Stomach (tissue), 9 donors: ENCODE data around the gene ZFYVE9. TPM values are rescaled to one million over a fixed set of nuclear protein-coding genes. Genes with fewer than 3 reads are reported as not detected.
A peak's percentile ranks its signal among the peaks of the same experiment; 100 is the strongest.

ENCODE experiments used
- DNase-seq, 2 donors: peaks; one replicate each; pipeline versions ENCODE4 v3.0.0 to v3.0.0-alpha.2; 2013 to 2019
- H3K27ac ChIP-seq, 5 donors: fragments of 200-600 bp in 4 of 5; sonication (generic) in 4 of 5; one replicate each; pipeline ENCODE4 v1.5.1; 2013 to 2019; ENCODE audit warnings: mild to moderate bottlenecking in 1 of 5, moderate library complexity in 1 of 5
- H3K27me3 ChIP-seq, 3 donors: fragments of 200-600 bp; sonication (generic); one replicate each; pipeline ENCODE4 v1.5.1; 2017 to 2019; ENCODE audit warnings: mixed run types in 1 of 3
- H3K36me3 ChIP-seq, 4 donors: fragments of 200-600 bp; sonication (generic); 1 replicate in 3 of 4; 2 replicates in 1 of 4; pipeline ENCODE4 v1.5.1; 2016 to 2019
- H3K4me1 ChIP-seq, 4 donors: fragments of 200-600 bp; sonication (generic); one replicate each; pipeline ENCODE4 v1.5.1; 2016 to 2019
- H3K4me3 ChIP-seq, 4 donors: fragments of 200-600 bp; sonication (generic) in 3 of 4; one replicate each; pipeline ENCODE4 v1.5.1; 2016 to 2019; ENCODE audit warnings: mild to moderate bottlenecking in 1 of 4
- H3K9me3 ChIP-seq, 4 donors: fragments of 200-600 bp; sonication (generic); one replicate each; pipeline ENCODE4 v1.5.1; 2016 to 2019
- CTCF ChIP-seq, 7 experiments: fragments of 450-650 bp in 4 of 7; fragments of 200-600 bp in 3 of 7; sonication (generic) in 3 of 7; IDR thresholded peaks; one replicate each; pipeline ENCODE4 v1.5.1; 2016 to 2019; ENCODE audit warnings: antibody characterized with exemption in 7 of 7, control low read depth in 2 of 7, mild to moderate bottlenecking in 1 of 7
- EP300 ChIP-seq: sonication (generic); formaldehyde crosslinking; IDR thresholded peaks from one replicate; pipeline ENCODE4 v1.6.1; 2017; ENCODE audit warnings: antibody characterized with exemption
- POLR2A ChIP-seq, 4 donors: fragments of 450-650 bp; IDR thresholded peaks; one replicate each; pipeline ENCODE4 v1.6.1; 2016; ENCODE audit warnings: antibody characterized with exemption in 4 of 4, control low read depth in 2 of 4, mild to moderate bottlenecking in 1 of 4, moderate library complexity in 1 of 4
- POLR2AphosphoS5 ChIP-seq, 3 donors: sonication (generic); formaldehyde crosslinking; IDR thresholded peaks; one replicate each; pipeline ENCODE4 v1.6.1; 2016; ENCODE audit warnings: antibody characterized with exemption in 3 of 3
- WGBS, 5 donors: extraction: QIAGEN DNeasy Blood & Tissue Kit in 3 of 5; methylation state at CpG; one replicate each; pipeline versions ENCODE4 v1.1.5 to v1.1.7; 2013 to 2018; 5-methylcytosine and 5-hydroxymethylcytosine counted together
- intact Hi-C: fragments of 100-400 bp; cut with DNase I; formaldehyde crosslinking; loops from one replicate; pipeline ENCODE4 v1.15.1; 2023; ENCODE audit warnings: low total_unique reads
- polyA plus RNA-seq, 3 donors: library from polyadenylated mRNA; stranded (reverse); fragments of 200-250 nt; gene quantifications; one replicate each; pipeline ENCODE4 v1.2.3, GENCODE V29; 2013
- total RNA-seq, 5 donors: library from RNA; depleted of rRNA; stranded (reverse); fragments of >200 nt; gene quantifications; one replicate each; pipeline versions ENCODE4 v1.1.0 to v1.2.3, GENCODE V29; 2014 to 2016
- donor health status: healthy with polysubstance abuse.
- donor health status: Bipolar disorder and iron deficiency.
- donor health status: healthy.

Gene ZFYVE9
- total and polyA plus RNA-seq, 8 donors = 3.6 to 61.1 (median 15.7) TPM

DNA sequence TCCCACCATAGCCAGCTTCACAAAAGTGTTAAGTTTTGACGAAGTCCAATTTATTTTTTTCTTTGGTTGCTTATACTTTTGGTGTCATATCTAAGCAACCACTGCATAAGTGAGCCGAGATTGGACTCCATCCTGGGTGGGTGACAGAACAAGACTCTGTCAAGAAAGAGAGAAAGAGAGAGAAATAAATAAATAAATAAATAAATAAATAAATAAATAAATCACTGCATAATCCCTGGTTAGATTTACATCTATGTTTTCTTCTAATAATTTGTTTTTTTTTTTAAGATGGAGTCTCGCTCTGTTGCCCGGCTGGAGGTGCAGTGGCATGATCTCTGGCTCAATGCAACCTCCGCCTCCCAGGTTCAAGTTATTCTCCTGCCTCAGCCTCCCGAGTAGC lies 18.3 kb upstream of the ZFYVE9 start:
- H3K4me3 ChIP-seq = no peak overlapping the region
- H3K36me3 ChIP-seq = no peaks in the 10 kb centered on the region
- no peak overlapping the region for H3K27ac ChIP-seq
- H3K9me3 ChIP-seq = no peaks in the 10 kb centered on the region
- TF ChIP-seq EP300 (no peak), CTCF (IDR thresholded peaks at IDR 0.05) (no peak), POLR2AphosphoS5 (IDR thresholded peaks at IDR 0.05) (no peak), POLR2A (IDR thresholded peaks at IDR 0.05) (no peak)
- DNase-seq = no peak
- 86 to 94% (median 89%) methylated on average over 6 of the region's 6 CpGs for WGBS, 5 donors
- intact Hi-C loops = no loop called here
- H3K4me1 ChIP-seq = peaks cover 0 to 4% (median 0%) of the 10 kb centered on the region in 4 donors
- H3K27me3 ChIP-seq = no peaks in the 10 kb centered on the region

DNA sequence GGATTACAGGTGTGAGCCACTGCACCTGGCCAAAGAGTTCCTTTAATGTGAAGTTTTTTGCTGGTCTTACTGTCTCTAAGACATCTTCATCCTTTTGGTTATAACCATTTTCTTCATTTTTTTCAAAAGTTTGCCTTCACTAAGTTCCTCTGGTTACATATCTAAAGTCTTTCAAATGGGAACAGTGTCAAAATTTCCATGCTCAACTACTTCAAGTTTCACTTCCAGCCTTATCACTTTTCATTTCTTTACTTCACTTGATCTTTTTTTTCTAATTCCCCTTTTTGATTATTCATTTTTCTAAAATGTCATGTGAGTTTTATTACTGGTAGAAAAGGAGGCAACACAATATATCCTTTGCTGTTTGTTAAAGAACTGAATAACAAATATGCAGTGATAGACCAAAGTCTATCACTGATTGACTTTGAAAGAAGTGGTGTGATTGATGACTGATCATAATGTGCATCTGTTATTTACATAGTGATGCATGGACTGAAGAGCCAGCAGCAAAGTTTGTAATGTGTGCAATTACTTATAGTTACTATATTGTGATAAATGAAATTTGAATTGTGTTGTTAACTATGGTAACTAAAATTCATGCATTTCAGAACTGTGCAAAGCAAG lies 16.0 kb upstream of the ZFYVE9 start:
- Histone ChIP-seq H3K4me3 (no peak overlapping the region), H3K36me3 (no peaks in the 10 kb centered on the region), H3K4me1 (peaks cover 0 to 4% (median 0%) of the 10 kb centered on the region in 4 donors), H3K27me3 (no peaks in the 10 kb centered on the region), H3K27ac (no peak overlapping the region), H3K9me3 (no peaks in the 10 kb centered on the region)
- no peak for TF ChIP-seq POLR2AphosphoS5 (IDR thresholded peaks at IDR 0.05)
- no peak for TF ChIP-seq POLR2A (IDR thresholded peaks at IDR 0.05)
- TF ChIP-seq CTCF (IDR thresholded peaks at IDR 0.05) = no peak
- TF ChIP-seq EP300 = no peak
- no peak for DNase-seq
- intact Hi-C loops = loop anchor here (5.0 kb wide), 1 partner anchor 171 kb away; no protein-coding TSS in a partner anchor

DNA sequence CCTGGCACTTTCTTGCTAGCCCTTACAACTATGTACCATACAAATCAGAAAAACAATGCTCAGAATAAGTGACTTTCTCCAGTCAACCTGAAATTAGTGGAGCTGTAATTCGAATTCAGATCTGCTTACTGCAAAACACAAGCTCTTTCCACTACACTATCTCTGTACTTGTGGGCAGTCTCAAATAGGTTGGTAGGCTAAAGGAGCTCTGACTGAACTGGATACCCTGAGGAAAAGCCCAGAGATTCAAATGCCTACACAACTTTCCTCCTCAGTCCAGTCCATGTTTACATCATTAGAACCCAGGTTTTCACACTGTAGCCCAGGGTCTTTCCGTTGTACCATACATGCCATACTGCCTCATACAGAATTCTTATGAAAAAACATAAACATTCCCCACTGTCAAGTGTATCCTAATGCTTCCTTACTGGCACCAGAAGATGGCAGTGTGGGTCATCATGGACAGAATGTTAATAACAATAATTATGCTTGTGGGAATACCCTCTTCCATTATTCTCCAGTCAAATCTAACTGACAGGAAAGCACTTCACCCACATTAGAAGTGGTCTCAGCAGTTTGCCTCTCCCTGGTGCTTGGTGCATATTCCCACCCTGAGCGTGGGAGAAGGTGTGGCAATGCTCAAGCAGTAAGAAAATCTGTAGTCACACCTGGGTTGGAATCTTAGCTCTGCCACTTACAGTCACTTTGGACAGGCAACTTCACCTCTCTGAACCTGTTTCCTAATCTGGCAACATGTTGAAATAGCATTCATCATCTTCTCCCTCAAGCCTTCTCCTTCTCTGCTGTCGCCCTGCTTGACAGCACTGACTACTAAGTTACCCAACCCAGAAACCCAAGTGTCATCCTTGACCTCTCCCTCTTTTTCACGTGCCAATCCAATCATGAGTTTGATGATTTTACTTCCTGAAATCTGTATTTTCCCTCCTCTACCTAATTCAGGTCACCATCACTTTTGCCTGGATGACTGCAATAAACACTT lies 14.4 kb upstream of the ZFYVE9 start:
- H3K27me3 ChIP-seq = no peaks in the 10 kb centered on the region
- no peaks in the 10 kb centered on the region for H3K36me3 ChIP-seq
- peak in 1 of 2 donors; percentile 86 for DNase-seq
- no peak overlapping the region for H3K4me3 ChIP-seq
- H3K4me1 ChIP-seq = peaks cover 0 to 4% (median 0%) of the 10 kb centered on the region in 4 donors
- 29 to 36% (median 33%) methylated on average over 5 of the region's 5 CpGs for WGBS, 5 donors
- H3K27ac ChIP-seq = no peak overlapping the region
- intact Hi-C loops = loop anchor here (5.0 kb wide), 1 partner anchor 170 kb away; no protein-coding TSS in a partner anchor
- peak in 5 of 7 experiments; percentile 46 to 61 (median 59) for TF ChIP-seq CTCF (IDR thresholded peaks at IDR 0.05)
- no peak for TF ChIP-seq POLR2AphosphoS5 (IDR thresholded peaks at IDR 0.05)
- TF ChIP-seq POLR2A (IDR thresholded peaks at IDR 0.05) = no peak
- H3K9me3 ChIP-seq = no peaks in the 10 kb centered on the region

DNA sequence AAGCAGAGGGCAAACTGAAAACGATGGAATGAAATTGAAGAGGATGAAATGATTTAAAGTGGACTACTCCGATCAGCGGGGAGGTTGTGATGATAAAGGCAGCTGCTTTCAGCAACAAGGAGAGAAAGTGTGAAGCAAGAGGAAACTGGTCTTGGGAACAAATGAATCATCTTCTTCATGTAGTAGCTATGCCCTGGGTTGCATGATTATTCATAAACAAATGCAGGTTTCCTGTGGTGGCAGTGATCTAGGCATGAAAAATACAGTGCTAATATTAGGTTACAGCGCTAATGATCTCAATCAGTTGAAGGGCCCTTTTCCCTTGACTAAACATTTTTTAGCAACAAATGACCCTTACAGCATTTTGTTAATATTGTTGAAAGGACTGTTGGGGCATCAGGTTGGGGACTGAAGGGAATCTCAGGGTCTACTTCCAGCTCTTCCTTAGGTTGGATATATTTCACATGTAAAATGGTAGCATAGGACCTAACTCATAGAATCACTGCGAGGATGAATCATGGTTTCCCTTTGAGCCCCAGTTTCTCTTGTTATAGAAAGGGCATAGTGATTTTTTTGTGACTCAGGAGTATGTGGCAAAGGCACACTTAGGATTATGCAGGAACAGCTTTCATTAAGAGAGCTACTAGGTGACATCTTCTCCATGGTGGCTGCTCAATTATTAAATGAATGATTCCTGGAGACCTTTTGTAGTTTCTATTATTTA lies 1.9 kb upstream of the ZFYVE9 start:
- DNase-seq = no peak
- 71 to 86% (median 76%) methylated on average over 5 of the region's 5 CpGs for WGBS, 5 donors
- H3K27ac ChIP-seq = peak overlapping the region in 3 of 5 donors; percentile 15 to 97 (median 35)
- H3K36me3 ChIP-seq = no peaks in the 10 kb centered on the region
- intact Hi-C loops = loop anchor here (10.0 kb wide), 1 partner anchor 215 kb away; no protein-coding TSS in a partner anchor
- peaks cover 6 to 40% (median 21%) of the 10 kb centered on the region in 4 donors for H3K4me1 ChIP-seq
- TF ChIP-seq POLR2AphosphoS5 (IDR thresholded peaks at IDR 0.05) (peak in 1 of 3 donors; percentile 57), EP300 (no peak)
- H3K27me3 ChIP-seq = no peaks in the 10 kb centered on the region
- H3K4me3 ChIP-seq = no peak overlapping the region
- no peaks in the 10 kb centered on the region for H3K9me3 ChIP-seq
